NCI-H2227 (cell line): ENCODE data around the gene MANEAL.
"Not testable (repeated sequence)": the region's sequence is repeated elsewhere in the genome, so short reads cannot be mapped to it uniquely, and the experiment has no call there.

ENCODE experiments used
- DNase-seq: peaks from one replicate; lab custom pipeline; 2025; ENCODE audit not compliant: unreplicated experiment; lab: John Stamatoyannopoulos, UW

Gene MANEAL, protein sequence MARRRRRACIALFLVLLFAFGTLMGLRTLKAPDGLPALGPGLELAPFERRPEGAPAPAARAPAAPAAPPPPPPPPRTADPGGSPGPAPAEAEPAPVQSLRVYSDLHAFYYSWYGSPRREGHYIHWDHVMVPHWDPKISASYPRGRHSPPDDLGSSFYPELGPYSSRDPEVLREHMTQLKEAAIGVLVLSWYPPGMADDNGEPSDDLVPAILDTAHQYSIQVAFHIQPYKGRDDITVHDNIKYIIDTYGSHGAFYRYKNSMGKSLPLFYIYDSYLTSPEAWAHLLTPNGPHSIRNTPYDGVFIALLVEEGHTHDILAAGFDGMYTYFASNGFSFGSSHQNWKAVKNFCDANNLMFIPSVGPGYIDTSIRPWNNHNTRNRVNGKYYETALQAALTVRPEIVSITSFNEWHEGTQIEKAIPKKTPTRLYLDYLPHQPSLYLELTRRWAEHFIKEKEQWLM

DNA sequence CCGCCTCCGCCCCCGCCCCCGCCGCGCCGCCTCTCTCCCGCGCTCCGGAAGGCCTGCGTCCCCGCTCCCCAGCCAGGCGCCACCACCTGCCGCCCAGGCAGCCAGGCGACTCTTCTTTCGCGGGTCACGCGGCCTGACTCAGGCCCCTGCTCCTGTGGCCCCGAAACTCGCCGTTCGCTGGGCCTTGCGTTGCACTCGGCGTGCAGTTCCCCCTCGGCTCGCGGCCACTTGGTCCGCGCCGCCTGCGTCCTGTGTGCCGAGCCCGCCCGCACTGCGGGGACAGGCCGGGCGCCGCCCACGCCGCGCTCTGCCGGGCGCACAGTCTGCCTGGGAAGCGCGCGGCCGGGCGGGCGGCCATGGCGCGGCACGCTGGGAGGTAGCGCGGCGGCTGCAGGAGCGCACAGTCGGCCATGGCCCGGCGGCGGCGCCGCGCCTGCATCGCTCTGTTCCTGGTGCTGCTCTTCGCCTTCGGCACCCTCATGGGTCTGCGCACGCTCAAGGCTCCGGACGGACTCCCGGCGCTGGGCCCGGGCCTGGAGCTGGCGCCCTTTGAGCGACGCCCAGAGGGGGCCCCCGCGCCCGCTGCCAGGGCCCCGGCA is at the start of gene MANEAL:
TSS of gene MANEAL (plus strand) at position 75 of the 599 bp plus-strand sequence. CDS start at position 411, 336 bp downstream.
- DNase-seq: peak; percentile 85

DNA sequence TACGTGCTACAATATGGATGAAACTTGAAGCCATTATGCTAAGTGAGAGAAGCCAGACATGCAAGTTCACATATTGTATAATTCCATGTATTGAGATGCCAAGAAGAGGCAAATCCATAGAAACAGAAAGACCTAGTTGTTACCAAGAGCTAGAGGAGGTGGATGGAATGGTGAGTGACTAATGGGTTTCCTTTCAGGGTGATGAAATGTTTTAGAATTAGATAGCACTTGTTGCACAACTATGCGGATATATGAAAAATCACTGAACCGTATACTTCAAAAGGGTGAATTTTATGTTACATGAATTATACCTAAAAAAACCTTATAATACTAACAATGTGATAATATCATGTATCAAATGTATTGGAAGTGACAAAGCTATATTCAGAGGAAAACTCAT is 46.8 kb upstream of the MANEAL start:
- DNase-seq: no peak

DNA sequence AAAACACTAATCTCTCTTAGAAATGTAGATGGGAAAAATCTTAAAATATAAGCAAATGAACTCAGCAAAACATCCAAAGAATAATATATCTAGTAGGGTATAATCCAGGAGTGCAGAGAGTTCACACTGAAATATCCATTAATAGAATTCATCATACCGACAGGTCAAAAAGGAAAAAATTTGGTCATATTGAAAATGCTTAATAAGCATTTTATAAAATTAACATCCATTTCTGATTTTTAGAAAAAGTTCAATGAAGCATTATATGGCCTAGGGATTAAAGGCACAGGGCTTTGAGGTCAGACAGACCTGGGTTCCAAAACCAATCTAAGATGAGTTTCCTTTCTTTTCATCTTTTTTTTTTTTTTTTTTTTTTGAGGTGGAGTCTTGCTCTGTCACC is 45.1 kb upstream of the MANEAL start:
- DNase-seq: no peak

DNA sequence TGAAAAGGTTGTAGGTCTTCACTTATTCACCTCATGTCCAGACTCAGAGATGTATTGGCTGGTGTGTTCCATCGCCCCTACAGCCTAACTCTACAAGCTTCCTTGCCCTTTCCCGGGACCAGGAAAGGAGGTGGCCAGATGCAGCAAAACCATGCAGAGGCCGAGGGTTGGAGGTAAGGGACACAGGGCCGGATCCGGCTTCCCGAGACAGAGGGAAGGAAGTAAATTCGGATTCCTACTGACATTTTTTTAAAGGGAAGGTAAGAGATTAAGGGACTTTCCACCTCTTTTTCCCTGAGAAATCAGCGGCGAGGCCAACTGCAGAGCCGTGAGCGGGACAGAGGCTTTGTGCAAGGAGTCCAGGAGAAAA is 41.4 kb upstream of the MANEAL start:
- peak; percentile 47 for DNase-seq

DNA sequence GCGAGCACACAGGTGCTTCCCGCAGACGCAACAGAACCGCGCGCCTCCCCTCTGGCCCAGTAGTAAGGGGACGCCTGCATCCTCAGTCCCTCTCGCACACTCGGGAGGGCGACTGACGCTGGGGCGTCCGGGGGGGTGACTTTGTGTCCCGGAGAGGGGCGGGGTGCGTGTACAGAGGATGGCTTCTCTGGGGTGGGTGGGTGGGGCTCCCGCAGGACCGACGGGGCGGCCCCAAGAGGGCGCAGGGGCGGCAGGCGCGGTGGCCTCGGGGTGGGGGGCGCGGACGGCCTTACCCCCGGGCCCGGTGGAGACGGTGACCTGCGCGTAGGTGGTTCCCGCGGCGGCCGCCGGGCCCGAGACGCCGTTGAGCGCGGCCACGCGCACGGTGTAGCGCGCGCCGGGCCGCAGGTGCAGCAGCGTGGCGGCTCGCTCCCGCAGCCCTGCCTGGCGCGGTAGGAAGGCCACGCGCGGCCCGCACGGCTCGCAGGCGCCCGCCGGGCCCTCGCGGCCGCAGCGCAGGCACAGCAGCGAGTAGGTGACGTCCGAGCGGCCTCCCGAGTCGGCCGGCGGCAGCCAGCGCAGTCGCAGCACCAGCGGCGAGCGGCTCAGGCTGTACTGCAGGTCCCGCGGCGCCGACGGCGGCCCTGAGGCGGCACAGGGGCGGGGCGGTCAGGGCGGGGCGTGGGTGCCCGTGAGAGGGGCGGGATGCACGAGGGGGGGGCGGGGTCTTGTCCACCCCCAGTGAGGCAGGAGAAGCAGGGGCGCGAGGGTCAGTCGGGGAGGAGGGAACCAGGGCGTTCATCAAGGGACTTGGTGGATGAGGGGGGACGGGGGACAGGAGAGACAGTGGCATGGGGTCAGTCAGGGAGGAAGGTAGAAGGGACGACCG is 40.8 kb upstream of the MANEAL start:
- peak; percentile 81 for DNase-seq

DNA sequence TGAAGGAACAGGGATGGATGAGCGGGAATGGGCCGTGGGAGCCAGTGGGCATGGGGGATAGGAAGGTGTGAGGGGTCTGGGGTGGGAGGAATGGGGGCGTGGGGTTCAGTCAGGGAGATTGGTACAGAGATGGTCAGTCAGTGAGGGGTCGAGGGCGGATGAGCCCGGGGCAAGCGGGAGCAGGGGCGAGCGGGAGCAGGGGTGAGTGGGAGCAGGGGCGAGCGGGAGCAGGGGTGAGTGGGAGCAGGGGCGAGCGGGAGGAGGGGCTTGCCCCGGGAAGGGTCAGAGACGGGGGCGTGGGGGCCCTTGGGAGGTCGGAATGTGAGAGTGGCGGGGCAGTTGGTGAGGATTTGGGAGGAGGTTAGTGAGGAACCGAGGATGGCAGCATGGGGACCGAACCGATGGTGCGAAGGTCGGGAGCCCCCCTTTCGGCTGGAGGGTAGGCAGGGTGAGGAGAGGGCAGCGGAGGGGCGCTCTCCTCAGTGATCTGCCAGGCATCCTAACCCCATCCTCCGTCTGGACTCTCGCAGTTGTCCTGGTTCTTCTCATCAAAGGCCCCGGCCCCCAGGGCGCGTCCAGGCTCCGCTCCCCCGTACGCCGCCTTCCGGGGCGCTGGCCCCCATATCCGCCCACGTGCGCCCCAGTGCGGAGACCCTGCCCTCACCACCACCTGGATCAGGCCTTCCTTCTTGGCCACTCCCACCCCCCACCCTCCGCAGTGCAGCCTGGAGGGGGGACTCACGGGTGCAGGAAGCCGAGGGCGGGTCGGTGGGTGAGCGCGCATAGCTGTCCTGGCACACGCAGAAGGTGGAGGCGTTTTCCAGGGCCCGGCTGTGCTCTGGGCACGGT is 40.0 kb upstream of the MANEAL start:
- no peak for DNase-seq

DNA sequence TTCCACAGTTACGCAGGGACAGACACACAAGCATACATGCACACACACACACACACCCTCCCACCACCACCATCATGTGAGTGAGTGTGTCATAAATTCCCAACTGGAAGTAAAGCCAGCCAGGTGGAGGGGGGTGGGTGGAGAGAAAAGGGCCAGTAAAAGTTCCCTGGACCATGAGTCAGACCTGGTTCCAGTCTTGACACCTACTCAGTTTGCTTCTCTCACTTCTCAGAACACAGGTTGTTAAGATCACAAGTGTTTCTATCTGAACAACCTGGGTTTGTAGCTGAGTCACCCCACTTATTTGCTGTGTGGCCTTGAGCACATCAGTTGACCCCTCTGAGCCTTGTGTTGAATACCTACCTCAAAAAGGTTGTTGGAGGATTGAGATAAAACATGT is 38.4 kb upstream of the MANEAL start:
- DNase-seq: no peak

DNA sequence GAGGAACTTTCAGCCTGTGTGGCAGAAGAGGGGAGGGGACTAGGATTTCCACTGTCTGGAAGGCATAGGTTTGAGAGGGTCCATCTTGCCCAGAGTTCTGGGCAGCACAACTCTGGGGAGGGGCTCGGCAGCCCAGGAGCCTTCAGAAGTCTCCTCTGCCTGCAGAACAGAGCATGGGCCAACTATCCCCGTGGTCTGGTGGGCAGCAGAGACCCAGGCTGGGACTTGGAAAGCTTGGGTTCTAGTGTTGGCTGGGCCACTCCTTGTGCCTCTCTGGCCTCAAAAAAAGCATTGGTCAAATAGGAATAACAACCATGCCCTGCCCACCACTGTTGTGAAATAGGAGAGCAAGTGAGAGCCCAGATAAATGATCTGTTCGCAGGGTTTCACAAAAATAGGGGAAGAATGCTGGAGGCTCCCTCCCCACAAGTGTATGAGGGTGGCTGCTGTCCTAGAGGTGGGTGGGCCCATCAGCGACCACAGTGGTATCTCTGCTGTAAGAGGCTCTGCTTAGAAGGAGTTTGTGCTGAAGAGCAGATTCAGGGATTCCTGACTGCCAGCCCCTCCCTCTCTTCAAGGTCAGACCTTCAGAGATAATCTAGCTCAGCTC is 37.6 kb upstream of the MANEAL start:
- DNase-seq: no peak

DNA sequence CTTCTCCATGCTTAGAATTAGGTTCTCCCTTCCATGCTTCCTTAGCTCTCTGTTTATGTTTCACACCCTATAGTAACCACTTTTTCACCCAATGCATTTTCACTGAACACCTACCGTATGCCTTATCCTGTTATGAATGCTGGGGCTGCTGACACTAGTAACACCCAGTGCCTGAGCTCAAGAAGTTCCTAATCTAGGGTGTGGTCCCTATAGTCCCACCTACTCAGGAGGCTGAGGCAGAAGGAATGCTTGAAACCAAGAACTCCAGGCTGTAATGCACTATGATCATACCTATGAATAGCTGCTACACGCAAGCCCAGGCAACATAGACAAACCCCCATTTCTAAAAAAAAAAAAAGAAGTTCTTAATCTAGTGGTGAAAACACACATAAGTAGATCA is 34.2 kb upstream of the MANEAL start:
- DNase-seq: no peak

DNA sequence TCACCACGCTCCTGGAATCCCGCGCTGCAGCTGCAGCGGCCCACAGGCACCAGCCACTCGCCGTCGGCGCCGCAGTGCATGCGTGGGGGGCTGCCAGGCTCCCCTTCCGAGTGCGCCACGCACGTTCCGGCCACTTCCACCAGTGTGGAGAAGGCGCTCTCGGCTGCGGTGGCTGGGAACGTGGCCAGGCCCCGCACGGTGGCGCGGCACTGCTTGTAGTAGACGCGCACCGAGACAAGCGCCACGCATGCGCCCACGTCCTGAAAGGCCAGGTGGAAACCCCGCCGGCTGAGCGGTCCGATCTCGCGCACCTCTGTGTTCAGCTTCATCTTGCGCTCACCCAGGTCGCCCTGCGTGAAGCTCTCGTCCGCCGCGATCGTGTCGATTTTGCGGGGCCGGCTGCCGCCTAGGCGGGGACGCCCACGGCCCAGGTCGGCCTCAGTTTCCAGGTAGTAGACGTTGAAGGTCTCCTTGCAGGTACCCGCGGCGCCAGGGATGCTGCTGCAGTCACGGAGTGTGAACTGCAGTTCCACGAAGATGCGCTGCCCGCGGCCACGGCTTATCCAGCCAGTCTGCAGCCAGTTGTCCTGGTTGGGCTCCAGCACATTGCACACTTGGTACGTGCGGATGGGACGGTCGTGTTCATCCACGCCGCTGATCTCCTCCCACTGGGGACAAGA is 32.1 kb upstream of the MANEAL start:
- DNase-seq: peak; percentile 22

DNA sequence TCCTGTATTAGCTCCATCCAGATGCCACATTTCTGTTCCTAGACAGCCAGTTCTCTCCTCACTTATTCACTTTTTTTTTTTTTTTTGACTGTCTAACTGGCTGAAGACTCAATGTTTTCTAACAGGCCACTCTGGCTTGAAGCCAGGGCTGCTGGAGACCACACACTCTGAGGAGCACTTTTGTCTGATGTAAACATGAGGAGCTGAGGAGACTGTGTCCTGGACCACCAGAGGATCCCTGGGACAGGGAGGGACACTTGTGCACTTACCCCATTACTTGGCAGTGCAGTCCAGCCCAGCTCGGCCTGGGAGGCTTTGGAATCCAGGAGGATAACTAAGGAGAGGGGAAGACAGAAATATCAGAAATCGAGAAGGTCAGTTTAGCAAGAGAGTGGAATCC is 31.1 kb upstream of the MANEAL start:
- DNase-seq: no peak

DNA sequence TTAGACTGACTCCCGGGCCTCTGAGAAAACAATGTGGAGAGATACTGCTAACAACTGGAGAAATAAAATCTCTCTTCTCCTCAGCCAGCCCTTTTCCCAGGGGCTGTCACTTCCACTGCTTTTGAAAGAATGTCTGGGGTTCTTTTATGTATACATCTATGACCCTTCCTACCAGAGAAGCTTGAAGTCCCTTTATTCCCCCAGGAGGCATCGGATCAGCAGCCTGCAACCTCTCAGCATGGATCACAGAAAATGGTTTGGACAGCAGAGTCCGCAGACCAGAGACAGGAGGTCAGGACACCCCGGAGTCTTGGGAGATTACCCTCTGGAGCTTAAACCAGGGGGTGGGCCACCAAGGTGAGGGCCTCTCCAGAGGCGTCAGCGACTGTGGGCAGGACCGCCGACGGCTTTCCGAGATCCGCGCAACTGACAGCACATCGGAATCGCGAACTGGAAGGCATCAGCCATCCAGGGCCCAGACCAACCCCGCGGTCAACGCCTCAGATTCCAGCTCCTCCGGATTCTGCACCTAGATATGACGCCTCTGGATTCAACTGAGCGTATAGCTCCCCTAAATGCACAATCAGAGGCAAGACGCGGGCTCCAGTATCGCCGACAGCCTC is 29.7 kb upstream of the MANEAL start:
- peak; percentile 41 for DNase-seq

DNA sequence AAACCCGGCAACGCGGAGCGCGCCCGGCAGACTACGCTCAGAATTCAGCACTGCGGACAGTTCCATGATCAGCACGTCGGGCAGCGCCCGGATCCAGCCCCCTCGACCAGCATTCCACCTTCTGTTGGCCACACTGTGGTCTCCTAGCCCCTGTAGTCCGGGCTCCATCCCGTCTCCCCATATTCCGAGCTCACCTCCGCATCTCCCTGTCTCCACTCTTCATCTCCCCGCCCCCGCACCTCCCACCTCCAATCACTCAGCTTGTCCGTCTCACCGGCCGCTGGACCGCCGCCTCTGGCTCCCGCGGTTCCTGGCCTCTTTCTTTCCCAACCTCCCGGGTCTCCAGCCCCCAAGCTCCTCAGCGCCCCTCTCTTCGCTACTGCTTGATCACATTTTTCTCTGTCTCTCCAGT is 29.2 kb upstream of the MANEAL start:
- DNase-seq: peak; percentile 41

DNA sequence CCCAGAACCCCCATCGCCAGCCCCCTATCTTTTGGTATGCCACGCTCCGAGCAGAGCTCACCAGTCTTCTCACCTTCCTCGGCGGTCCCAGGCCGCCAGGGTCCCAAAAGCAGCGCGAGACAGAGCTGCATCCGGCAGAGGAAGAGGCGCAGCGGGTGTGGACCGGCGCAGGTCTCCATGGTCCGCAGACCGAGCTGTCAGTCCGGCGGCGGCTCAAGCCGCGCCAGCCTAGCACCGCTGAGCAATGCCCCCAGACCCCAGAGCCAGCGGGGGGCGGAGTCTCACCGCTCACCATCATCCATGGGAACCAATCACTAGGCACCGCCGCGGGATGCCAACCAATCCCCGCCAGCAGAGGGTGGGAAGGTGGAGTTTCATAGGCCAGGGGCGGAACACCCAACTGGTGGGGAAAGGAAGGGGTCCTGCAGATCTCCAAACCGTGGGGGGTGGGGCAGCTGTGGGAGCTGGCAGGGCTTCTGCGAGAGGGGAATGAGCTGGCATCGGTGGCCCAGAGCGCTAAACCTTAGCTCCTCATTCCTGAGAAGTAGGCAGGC is 28.7 kb upstream of the MANEAL start, which contains the start of gene EPHA10:
TSS of gene EPHA10 (minus strand) at position 233 of the 554 bp plus-strand sequence. CDS start at position 179, 54 bp downstream.
- peak; percentile 96 for DNase-seq

DNA sequence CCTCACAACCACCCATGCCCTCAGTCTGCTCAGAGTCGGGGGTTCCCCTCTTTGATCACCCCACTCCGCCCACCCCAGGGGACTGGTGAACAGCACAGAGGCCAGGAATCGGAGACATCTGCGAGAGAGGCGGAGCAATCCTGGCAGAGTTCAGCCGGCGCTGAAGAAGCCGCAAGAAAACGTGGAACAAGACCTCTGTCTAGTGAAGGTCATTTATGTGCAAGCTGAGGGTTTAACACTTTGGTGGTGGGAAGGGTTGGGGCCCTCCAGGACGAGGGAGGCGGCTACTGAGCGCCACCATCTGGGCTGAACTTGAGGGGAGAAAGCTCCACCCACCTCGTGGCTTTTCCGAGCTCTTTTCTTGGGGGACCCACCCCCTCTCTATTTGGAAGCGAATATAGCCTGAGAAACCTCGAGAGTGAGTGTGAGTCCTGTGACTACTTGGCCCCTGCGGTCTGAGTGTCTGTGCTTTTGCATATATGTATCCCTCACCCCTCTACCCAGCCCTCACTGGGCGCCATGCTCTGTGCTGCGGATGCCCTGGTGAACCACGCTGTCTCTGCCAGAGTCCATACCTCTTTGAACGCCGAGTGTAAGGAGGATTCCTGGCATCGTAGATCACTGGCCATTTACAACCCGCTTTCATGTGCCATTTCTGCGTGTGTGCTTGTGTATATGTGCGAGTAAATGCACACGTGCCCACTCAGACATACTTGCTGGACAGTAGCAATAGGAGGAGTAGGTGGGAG is 27.6 kb upstream of the MANEAL start:
- peak; percentile 49 for DNase-seq

DNA sequence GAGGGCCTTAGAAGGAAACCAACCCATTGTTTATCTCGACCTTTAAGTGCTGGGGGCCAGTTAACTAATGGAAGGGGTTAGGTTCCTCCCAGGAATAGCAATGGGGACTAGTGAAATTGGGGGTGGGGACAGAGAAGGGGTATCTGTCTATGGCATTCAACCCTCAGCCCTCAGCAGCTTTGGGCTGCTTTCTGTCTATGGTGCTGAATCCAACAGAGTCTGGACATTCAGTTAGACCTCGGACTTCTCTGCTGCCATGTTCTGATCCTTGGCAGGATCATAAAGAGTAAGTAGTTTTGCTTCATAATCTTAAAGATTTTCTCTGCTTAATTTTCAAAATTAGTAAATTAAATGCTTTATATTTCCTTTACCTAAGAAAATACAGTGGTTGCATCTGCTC is 26.2 kb upstream of the MANEAL start:
- DNase-seq: no peak

DNA sequence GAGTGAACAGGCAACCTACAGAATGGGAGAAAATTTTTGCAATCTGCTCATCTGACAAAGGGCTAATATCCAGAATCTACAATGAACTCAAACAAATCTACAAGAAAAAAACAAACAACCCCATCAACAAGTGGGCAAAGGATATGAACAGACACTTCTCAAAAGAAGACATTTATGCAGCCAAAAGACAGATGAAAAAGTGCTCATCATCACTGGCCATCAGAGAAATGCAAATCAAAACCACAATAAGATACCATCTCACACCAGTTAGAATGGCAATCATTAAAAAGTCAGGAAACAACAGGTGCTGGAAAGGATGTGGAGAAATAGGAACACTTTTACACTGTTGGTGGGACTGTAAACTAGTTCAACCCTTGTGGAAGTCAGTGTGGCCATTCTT is 22.2 kb upstream of the MANEAL start:
- not testable (repeated sequence) for DNase-seq

DNA sequence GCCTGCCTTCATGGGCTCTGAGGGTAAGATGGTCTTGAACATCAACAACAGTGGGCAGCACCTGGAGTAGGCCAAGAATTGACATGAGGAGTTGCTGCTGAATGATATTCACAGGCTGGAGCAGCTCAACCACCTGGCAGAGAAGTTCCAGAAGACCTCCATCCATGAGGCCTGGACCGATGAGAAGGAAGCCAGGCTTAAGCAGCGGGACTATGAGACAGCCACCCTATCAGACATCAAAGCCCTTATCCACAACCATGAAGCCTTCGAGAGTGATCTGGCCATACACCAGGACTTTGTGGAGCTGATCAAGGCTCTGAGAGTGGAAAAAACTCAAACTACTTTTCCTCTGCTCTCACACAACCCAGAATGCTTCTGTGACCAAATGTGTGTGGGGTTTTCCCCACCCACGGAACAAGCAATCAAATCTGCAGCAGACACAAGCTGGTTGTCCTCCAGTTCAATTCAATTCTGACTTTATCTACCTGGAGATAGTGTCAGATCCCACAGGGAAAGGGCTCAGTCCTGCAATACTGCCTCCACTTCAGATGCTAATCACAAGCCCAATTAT is 16.6 kb upstream of the MANEAL start:
- no peak for DNase-seq
